ENCODE measurements around the gene SNX9.
A peak's percentile ranks its signal among the peaks of the same experiment; 100 is the strongest.

The SNX9 gene

GRCh38 chr6:157823001-157823527, at the start of gene SNX9:
SNX9 (plus strand) TSS chr6:157823246; CDS start chr6:157823435, 189 bp downstream.
- TF ChIP-seq EGR1 (IDR thresholded peaks at IDR 0.05): no peak
- 0 out of 2 replicates have a peak, but pooled peaks have one; percentile 32 for TF ChIP-seq TAF1 (IDR thresholded peaks at IDR 0.05; ENCODE audit: low read depth)
- TF ChIP-seq MAX (IDR thresholded peaks at IDR 0.05): peak; percentile 8; the same call in 1 of the 2 replicates

- TF ChIP-seq TAF1 (IDR thresholded peaks at IDR 0.05; ENCODE audit: low read depth) (no peak), EGR1 (IDR thresholded peaks at IDR 0.05) (no peak), USF1 (IDR thresholded peaks at IDR 0.05) (peak; percentile 46), CREB1 (IDR thresholded peaks at IDR 0.05; ENCODE audit: low read depth) (no peak)
Measured at GRCh38 chr6:157773248-157773773, 49.7 kb upstream of the SNX9 start.

- TF ChIP-seq USF1 (IDR thresholded peaks at IDR 0.05): no peak
- no peak for TF ChIP-seq EP300 (IDR thresholded peaks at IDR 0.05; ENCODE audit: borderline replicate concordance)
- no peak for TF ChIP-seq TAF1 (IDR thresholded peaks at IDR 0.05; ENCODE audit: low read depth)
- no peak for TF ChIP-seq FOXM1 (IDR thresholded peaks at IDR 0.05; ENCODE audit: borderline replicate concordance, low read depth)
- TF ChIP-seq NFIC (IDR thresholded peaks at IDR 0.05): no peak
Measured at GRCh38 chr6:157774153-157775135, 48.6 kb upstream of the SNX9 start.

GRCh38 chr6:157775376-157775775, 47.7 kb upstream of the SNX9 start:
- no peak for TF ChIP-seq USF1 (IDR thresholded peaks at IDR 0.05)
- TF ChIP-seq ZBTB7A (IDR thresholded peaks at IDR 0.05; ENCODE audit: low read depth): no peak
- TF ChIP-seq TAF1 (IDR thresholded peaks at IDR 0.05; ENCODE audit: low read depth): no peak
- TF ChIP-seq NFIC (IDR thresholded peaks at IDR 0.05): no peak
- TF ChIP-seq FOXM1 (IDR thresholded peaks at IDR 0.05; ENCODE audit: borderline replicate concordance, low read depth): no peak
- no peak for TF ChIP-seq CEBPB (IDR thresholded peaks at IDR 0.05)
- TF ChIP-seq RAD21 (IDR thresholded peaks at IDR 0.05; ENCODE audit: low read depth): no peak
- TF ChIP-seq EGR1 (IDR thresholded peaks at IDR 0.05): no peak
- TF ChIP-seq TEAD4 (IDR thresholded peaks at IDR 0.05): no peak
- no peak for TF ChIP-seq REST (IDR thresholded peaks at IDR 0.05; ENCODE audit: low read depth)
- TF ChIP-seq MAX (IDR thresholded peaks at IDR 0.05): no peak
- no peak for TF ChIP-seq YY1 (IDR thresholded peaks at IDR 0.05; ENCODE audit: low read depth)
- TF ChIP-seq EP300 (IDR thresholded peaks at IDR 0.05; ENCODE audit: borderline replicate concordance): no peak
- TF ChIP-seq TCF12 (IDR thresholded peaks at IDR 0.05; ENCODE audit: low read depth): no peak
- no peak for TF ChIP-seq CREB1 (IDR thresholded peaks at IDR 0.05; ENCODE audit: low read depth)

GRCh38 chr6:157777344-157777743, 45.7 kb upstream of the SNX9 start:
- TF ChIP-seq TCF12 (IDR thresholded peaks at IDR 0.05; ENCODE audit: low read depth) (no peak), CREB1 (IDR thresholded peaks at IDR 0.05; ENCODE audit: low read depth) (no peak), CEBPB (IDR thresholded peaks at IDR 0.05) (no peak), YY1 (IDR thresholded peaks at IDR 0.05; ENCODE audit: low read depth) (no peak), EGR1 (IDR thresholded peaks at IDR 0.05) (no peak), EP300 (IDR thresholded peaks at IDR 0.05; ENCODE audit: borderline replicate concordance) (no peak), REST (IDR thresholded peaks at IDR 0.05; ENCODE audit: low read depth) (no peak), RAD21 (IDR thresholded peaks at IDR 0.05; ENCODE audit: low read depth) (no peak), TEAD4 (IDR thresholded peaks at IDR 0.05) (no peak), USF1 (IDR thresholded peaks at IDR 0.05) (no peak), TAF1 (IDR thresholded peaks at IDR 0.05; ENCODE audit: low read depth) (no peak), FOXM1 (IDR thresholded peaks at IDR 0.05; ENCODE audit: borderline replicate concordance, low read depth) (no peak), NFIC (IDR thresholded peaks at IDR 0.05) (no peak)

All from Ishikawa (cell line).